ENCODE measurements around the gene MRPL17.

Gene MRPL17

GRCh38 chr11:6663794-6664469, 19.2 kb downstream of the MRPL17 start:
- no peaks in the 10 kb centered on the region for H3K27me3 ChIP-seq (ENCODE audit: insufficient read depth, low read length, poor library complexity, severe bottlenecking)
- H3K79me2 ChIP-seq (ENCODE audit: insufficient read depth, low read length) = no peaks in the 10 kb centered on the region
- no peaks in the 10 kb centered on the region for H4K20me1 ChIP-seq (ENCODE audit: insufficient read depth, low read length, poor library complexity, severe bottlenecking)
- no peaks in the 10 kb centered on the region for H3K4me1 ChIP-seq (ENCODE audit: insufficient read depth, low read length, poor library complexity, severe bottlenecking)
- H3K9me3 ChIP-seq (ENCODE audit: insufficient read depth, low read depth, low read length) = no peaks in the 10 kb centered on the region
- peak overlapping the region; percentile 67 for H2AFZ ChIP-seq (ENCODE audit: low read length)
- no peak overlapping the region for H3K4me2 ChIP-seq (ENCODE audit: low read depth, low read length, poor library complexity, severe bottlenecking)
- H3K36me3 ChIP-seq (ENCODE audit: insufficient read depth, low read length) = no peaks in the 10 kb centered on the region
- H3K9me2 ChIP-seq (replicated peaks; ENCODE audit: low read depth, low read length) = no peaks in the 10 kb centered on the region
- H3K9ac ChIP-seq (ENCODE audit: low read depth, low read length, poor library complexity, severe bottlenecking) = no peak overlapping the region
- H3F3A ChIP-seq (ENCODE audit: low read depth) = no peaks in the 10 kb centered on the region; the same call in 1 of the 2 replicates
- TF ChIP-seq, protein P1, sequence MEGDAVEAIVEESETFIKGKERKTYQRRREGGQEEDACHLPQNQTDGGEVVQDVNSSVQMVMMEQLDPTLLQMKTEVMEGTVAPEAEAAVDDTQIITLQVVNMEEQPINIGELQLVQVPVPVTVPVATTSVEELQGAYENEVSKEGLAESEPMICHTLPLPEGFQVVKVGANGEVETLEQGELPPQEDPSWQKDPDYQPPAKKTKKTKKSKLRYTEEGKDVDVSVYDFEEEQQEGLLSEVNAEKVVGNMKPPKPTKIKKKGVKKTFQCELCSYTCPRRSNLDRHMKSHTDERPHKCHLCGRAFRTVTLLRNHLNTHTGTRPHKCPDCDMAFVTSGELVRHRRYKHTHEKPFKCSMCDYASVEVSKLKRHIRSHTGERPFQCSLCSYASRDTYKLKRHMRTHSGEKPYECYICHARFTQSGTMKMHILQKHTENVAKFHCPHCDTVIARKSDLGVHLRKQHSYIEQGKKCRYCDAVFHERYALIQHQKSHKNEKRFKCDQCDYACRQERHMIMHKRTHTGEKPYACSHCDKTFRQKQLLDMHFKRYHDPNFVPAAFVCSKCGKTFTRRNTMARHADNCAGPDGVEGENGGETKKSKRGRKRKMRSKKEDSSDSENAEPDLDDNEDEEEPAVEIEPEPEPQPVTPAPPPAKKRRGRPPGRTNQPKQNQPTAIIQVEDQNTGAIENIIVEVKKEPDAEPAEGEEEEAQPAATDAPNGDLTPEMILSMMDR (conservative IDR thresholded peaks at IDR 0.05; ENCODE audit: low read length) = no peak
- TF ChIP-seq EZH2phosphoT487 (IDR thresholded peaks at IDR 0.05; ENCODE audit: borderline replicate concordance) = no peak
- no peak overlapping the region for H3K4me3 ChIP-seq (ENCODE audit: low read length, poor library complexity, severe bottlenecking)

DNA sequence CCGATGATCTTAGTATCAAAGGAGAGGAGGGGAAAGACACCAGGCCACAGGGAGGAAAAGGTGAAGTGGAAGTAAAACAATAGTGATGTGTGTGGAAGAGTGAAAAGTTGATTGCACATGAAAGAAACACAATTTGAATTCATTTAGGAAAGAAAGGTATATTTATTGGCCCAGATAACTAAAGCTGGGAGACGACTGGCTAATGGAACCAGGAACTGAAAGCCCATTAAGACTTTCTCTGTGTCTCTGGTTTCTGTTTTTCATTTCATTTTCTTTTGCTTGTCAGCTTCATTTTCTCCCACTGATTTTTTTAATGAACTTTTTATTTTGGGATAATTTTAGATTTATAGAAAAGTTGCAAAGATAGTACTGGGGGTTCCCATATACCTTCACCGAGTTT, 22.4 kb downstream of the MRPL17 start:
- H2AFZ ChIP-seq (ENCODE audit: low read length) = no peak overlapping the region
- no peaks in the 10 kb centered on the region for H4K20me1 ChIP-seq (ENCODE audit: insufficient read depth, low read length, poor library complexity, severe bottlenecking)
- H3F3A ChIP-seq (ENCODE audit: low read depth) = no peaks in the 10 kb centered on the region
- H3K27me3 ChIP-seq (ENCODE audit: insufficient read depth, low read length, poor library complexity, severe bottlenecking) = no peaks in the 10 kb centered on the region
- H3K4me1 ChIP-seq (ENCODE audit: insufficient read depth, low read length, poor library complexity, severe bottlenecking) = no peaks in the 10 kb centered on the region
- no peak overlapping the region for H3K4me2 ChIP-seq (ENCODE audit: low read depth, low read length, poor library complexity, severe bottlenecking)
- no peaks in the 10 kb centered on the region for H3K9me3 ChIP-seq (ENCODE audit: insufficient read depth, low read depth, low read length)
- no peaks in the 10 kb centered on the region for H3K36me3 ChIP-seq (ENCODE audit: insufficient read depth, low read length)
- no peaks in the 10 kb centered on the region for H3K9me2 ChIP-seq (replicated peaks; ENCODE audit: low read depth, low read length)
- no peaks in the 10 kb centered on the region for H3K79me2 ChIP-seq (ENCODE audit: insufficient read depth, low read length)
- TF ChIP-seq, protein P1 (conservative IDR thresholded peaks at IDR 0.05; ENCODE audit: low read length) = no peak
- TF ChIP-seq EZH2phosphoT487 (IDR thresholded peaks at IDR 0.05; ENCODE audit: borderline replicate concordance) = no peak
- no peak overlapping the region for H3K9ac ChIP-seq (ENCODE audit: low read depth, low read length, poor library complexity, severe bottlenecking)
- no peak overlapping the region for H3K4me3 ChIP-seq (ENCODE audit: low read length, poor library complexity, severe bottlenecking)

- Histone ChIP-seq H2AFZ (ENCODE audit: low read length) (no peak overlapping the region), H3F3A (ENCODE audit: low read depth) (no peaks in the 10 kb centered on the region), H3K4me2 (ENCODE audit: low read depth, low read length, poor library complexity, severe bottlenecking) (no peak overlapping the region), H3K4me3 (ENCODE audit: low read length, poor library complexity, severe bottlenecking) (no peak overlapping the region), H3K79me2 (ENCODE audit: insufficient read depth, low read length) (no peaks in the 10 kb centered on the region), H3K4me1 (ENCODE audit: insufficient read depth, low read length, poor library complexity, severe bottlenecking) (no peaks in the 10 kb centered on the region), H3K36me3 (ENCODE audit: insufficient read depth, low read length) (no peaks in the 10 kb centered on the region), H3K27me3 (ENCODE audit: insufficient read depth, low read length, poor library complexity, severe bottlenecking) (no peaks in the 10 kb centered on the region), H3K9me3 (ENCODE audit: insufficient read depth, low read depth, low read length) (no peaks in the 10 kb centered on the region), H3K9ac (ENCODE audit: low read depth, low read length, poor library complexity, severe bottlenecking) (no peak overlapping the region), H4K20me1 (ENCODE audit: insufficient read depth, low read length, poor library complexity, severe bottlenecking) (no peaks in the 10 kb centered on the region), H3K9me2 (replicated peaks; ENCODE audit: low read depth, low read length) (no peaks in the 10 kb centered on the region)
- no peak for TF ChIP-seq EZH2phosphoT487 (IDR thresholded peaks at IDR 0.05; ENCODE audit: borderline replicate concordance)
- TF ChIP-seq, protein P1 (conservative IDR thresholded peaks at IDR 0.05; ENCODE audit: low read length) = no peak
Observed at GRCh38 chr11:6658647-6659046, 24.5 kb downstream of the MRPL17 start.

All from Loucy (cell line).